Suppressor macrophage treated with lipopolysaccharide for 1 hour (primary cell): Measurements from ENCODE around the gene DNTT.

ENCODE experiments used
- DNase-seq, 3 donors: peaks; one replicate each; pipeline ENCODE4 v3.0.0-alpha.2; 2020 to 2022

The DNTT gene

DNA sequence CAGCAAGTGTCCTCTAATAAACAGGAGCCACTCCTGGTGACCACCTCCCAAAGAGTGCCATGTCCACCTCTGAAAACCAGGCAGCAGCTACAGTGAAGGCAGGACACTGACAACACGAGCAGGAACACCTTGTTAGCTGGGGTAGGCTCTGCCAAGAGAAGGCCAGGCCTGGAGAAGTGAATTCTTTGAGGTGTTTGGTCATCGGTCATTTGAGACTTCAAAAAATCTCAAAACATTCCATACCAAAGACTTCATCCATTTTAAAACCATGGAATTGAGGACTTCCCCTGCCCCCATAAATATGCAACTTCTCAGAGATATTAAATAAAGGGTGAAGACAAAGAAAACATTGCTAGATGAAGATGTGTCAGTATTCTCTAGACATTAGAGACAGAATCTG is 82.9 kb downstream of the DNTT start:
- no peak for DNase-seq

DNA sequence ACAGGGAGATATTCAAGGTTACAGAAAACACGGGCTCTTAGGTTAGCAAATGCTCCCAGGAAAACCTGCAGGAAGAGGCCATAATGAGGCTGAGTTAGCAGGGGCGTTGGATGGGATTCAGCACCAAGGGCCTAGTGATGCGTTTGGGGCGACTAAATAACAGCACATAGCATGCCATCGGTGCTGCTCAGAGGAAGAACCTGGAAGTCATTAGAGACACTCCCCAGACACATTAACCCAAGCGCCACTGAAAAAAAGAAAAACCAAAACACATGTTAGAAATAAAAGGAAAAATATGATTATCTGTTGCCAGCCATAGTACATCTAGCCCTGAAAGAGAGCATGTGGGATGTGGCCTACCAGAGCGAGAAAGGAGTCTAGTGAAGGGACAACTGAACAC is 83.4 kb downstream of the DNTT start:
- DNase-seq, result no peak
